ENCODE results near the gene ZBTB34.
A peak's percentile ranks its signal among the peaks of the same experiment; 100 is the strongest.

Gene ZBTB34

GRCh38 chr9:126849591-126850225, 10.7 kb upstream of the ZBTB34 start:
- H3K27ac ChIP-seq: no peak overlapping the region
- H3K9me3 ChIP-seq (ENCODE audit: low read depth, low read length): no peaks in the 10 kb centered on the region
- no peak overlapping the region for H3K9ac ChIP-seq (ENCODE audit: insufficient read length)
- TF ChIP-seq POLR2AphosphoS5 (IDR thresholded peaks at IDR 0.05; ENCODE audit: borderline replicate concordance, low read depth, low read length) (no peak), FOXP2 (optimal IDR thresholded peaks at IDR 0.05; ENCODE audit: control extremely low read depth, extremely low read length, insufficient read depth) (no peak), EZH2 (IDR thresholded peaks at IDR 0.05) (no peak)
- no peaks in the 10 kb centered on the region for H3K36me3 ChIP-seq (ENCODE audit: insufficient read depth, low read length)
- no peak overlapping the region for H3K4me3 ChIP-seq
- DNase-seq (ENCODE audit: low read depth, low spot score): no peak

- Histone ChIP-seq H3K27ac (no peak overlapping the region), H3K4me3 (no peak overlapping the region), H3K36me3 (ENCODE audit: insufficient read depth, low read length) (no peaks in the 10 kb centered on the region), H3K9me3 (ENCODE audit: low read depth, low read length) (no peaks in the 10 kb centered on the region), H3K9ac (ENCODE audit: insufficient read length) (no peak overlapping the region)
- no peak for DNase-seq (ENCODE audit: low read depth, low spot score)
- TF ChIP-seq EZH2 (IDR thresholded peaks at IDR 0.05): no peak
- no peak for TF ChIP-seq POLR2AphosphoS5 (IDR thresholded peaks at IDR 0.05; ENCODE audit: borderline replicate concordance, low read depth, low read length)
- no peak for TF ChIP-seq FOXP2 (optimal IDR thresholded peaks at IDR 0.05; ENCODE audit: control extremely low read depth, extremely low read length, insufficient read depth)
Measured at GRCh38 chr9:126851286-126851880, 9.1 kb upstream of the ZBTB34 start.

- H3K36me3 ChIP-seq (ENCODE audit: insufficient read depth, low read length): no peaks in the 10 kb centered on the region
- no peaks in the 10 kb centered on the region for H3K9me3 ChIP-seq (ENCODE audit: low read depth, low read length)
- no peak overlapping the region for H3K27ac ChIP-seq
- no peak for DNase-seq (ENCODE audit: low read depth, low spot score)
- no peak overlapping the region for H3K9ac ChIP-seq (ENCODE audit: insufficient read length)
- no peak overlapping the region for H3K4me3 ChIP-seq
- TF ChIP-seq FOXP2 (optimal IDR thresholded peaks at IDR 0.05; ENCODE audit: control extremely low read depth, extremely low read length, insufficient read depth) (no peak), EZH2 (IDR thresholded peaks at IDR 0.05) (no peak), POLR2AphosphoS5 (IDR thresholded peaks at IDR 0.05; ENCODE audit: borderline replicate concordance, low read depth, low read length) (no peak)
Measured at GRCh38 chr9:126852086-126852688, 8.3 kb upstream of the ZBTB34 start.

- Histone ChIP-seq H3K4me3 (no peak overlapping the region), H3K9ac (ENCODE audit: insufficient read length) (no peak overlapping the region), H3K27ac (no peak overlapping the region), H3K9me3 (ENCODE audit: low read depth, low read length) (no peaks in the 10 kb centered on the region), H3K36me3 (ENCODE audit: insufficient read depth, low read length) (no peaks in the 10 kb centered on the region)
- TF ChIP-seq POLR2AphosphoS5 (IDR thresholded peaks at IDR 0.05; ENCODE audit: borderline replicate concordance, low read depth, low read length): no peak
- TF ChIP-seq EZH2 (IDR thresholded peaks at IDR 0.05): no peak
- no peak for TF ChIP-seq FOXP2 (optimal IDR thresholded peaks at IDR 0.05; ENCODE audit: control extremely low read depth, extremely low read length, insufficient read depth)
- no peak for DNase-seq (ENCODE audit: low read depth, low spot score)
Measured at GRCh38 chr9:126853667-126854066, 6.8 kb upstream of the ZBTB34 start.

GRCh38 chr9:126854734-126855133, 5.7 kb upstream of the ZBTB34 start:
- Histone ChIP-seq H3K9me3 (ENCODE audit: low read depth, low read length) (no peaks in the 10 kb centered on the region), H3K4me3 (no peak overlapping the region), H3K36me3 (ENCODE audit: insufficient read depth, low read length) (no peaks in the 10 kb centered on the region), H3K9ac (ENCODE audit: insufficient read length) (peak overlapping the region; percentile 34), H3K27ac (no peak overlapping the region)
- no peak for TF ChIP-seq EZH2 (IDR thresholded peaks at IDR 0.05)
- no peak for TF ChIP-seq POLR2AphosphoS5 (IDR thresholded peaks at IDR 0.05; ENCODE audit: borderline replicate concordance, low read depth, low read length)
- TF ChIP-seq FOXP2 (optimal IDR thresholded peaks at IDR 0.05; ENCODE audit: control extremely low read depth, extremely low read length, insufficient read depth): no peak
- no peak for DNase-seq (ENCODE audit: low read depth, low spot score)

- no peak overlapping the region for H3K4me3 ChIP-seq
- no peaks in the 10 kb centered on the region for H3K36me3 ChIP-seq (ENCODE audit: insufficient read depth, low read length)
- TF ChIP-seq FOXP2 (optimal IDR thresholded peaks at IDR 0.05; ENCODE audit: control extremely low read depth, extremely low read length, insufficient read depth): no peak
- TF ChIP-seq POLR2AphosphoS5 (IDR thresholded peaks at IDR 0.05; ENCODE audit: borderline replicate concordance, low read depth, low read length): no peak
- TF ChIP-seq EZH2 (IDR thresholded peaks at IDR 0.05): no peak
- no peak for DNase-seq (ENCODE audit: low read depth, low spot score)
- no peak overlapping the region for H3K27ac ChIP-seq
- H3K9me3 ChIP-seq (ENCODE audit: low read depth, low read length): no peaks in the 10 kb centered on the region
- no peak overlapping the region for H3K9ac ChIP-seq (ENCODE audit: insufficient read length)
Measured at GRCh38 chr9:126856326-126856877, 4.0 kb upstream of the ZBTB34 start.

- no peaks in the 10 kb centered on the region for H3K9me3 ChIP-seq (ENCODE audit: low read depth, low read length)
- H3K36me3 ChIP-seq (ENCODE audit: insufficient read depth, low read length): no peaks in the 10 kb centered on the region
- H3K9ac ChIP-seq (ENCODE audit: insufficient read length): no peak overlapping the region
- no peak for DNase-seq (ENCODE audit: low read depth, low spot score)
- TF ChIP-seq FOXP2 (optimal IDR thresholded peaks at IDR 0.05; ENCODE audit: control extremely low read depth, extremely low read length, insufficient read depth) (no peak), POLR2AphosphoS5 (IDR thresholded peaks at IDR 0.05; ENCODE audit: borderline replicate concordance, low read depth, low read length) (no peak), EZH2 (IDR thresholded peaks at IDR 0.05) (no peak)
- H3K27ac ChIP-seq: no peak overlapping the region
- H3K4me3 ChIP-seq: no peak overlapping the region
Measured at GRCh38 chr9:126857261-126857960, 3.0 kb upstream of the ZBTB34 start.

- DNase-seq (ENCODE audit: low read depth, low spot score): no peak
- H3K27ac ChIP-seq: no peak overlapping the region
- TF ChIP-seq EZH2 (IDR thresholded peaks at IDR 0.05) (no peak), FOXP2 (optimal IDR thresholded peaks at IDR 0.05; ENCODE audit: control extremely low read depth, extremely low read length, insufficient read depth) (no peak), POLR2AphosphoS5 (IDR thresholded peaks at IDR 0.05; ENCODE audit: borderline replicate concordance, low read depth, low read length) (no peak)
Measured at GRCh38 chr9:126859111-126859510, 1.3 kb upstream of the ZBTB34 start.

More at GRCh38 chr9:126859111-126859510, 1.3 kb upstream of the ZBTB34 start:
- Histone ChIP-seq H3K9me3 (ENCODE audit: low read depth, low read length) (no peaks in the 10 kb centered on the region), H3K9ac (ENCODE audit: insufficient read length) (no peak overlapping the region), H3K4me3 (no peak overlapping the region), H3K36me3 (ENCODE audit: insufficient read depth, low read length) (peaks cover 14% of the 10 kb centered on the region)

Data from SK-N-MC (cell line).